SK-N-SH (cell line): ENCODE data around the gene UMOD.

Experiments
- CTCF ChIP-seq: fragments of 200-600 bp; sonication (generic); IDR thresholded peaks from 2 replicates; pipeline ENCODE4 v1.6.1; 2017; ENCODE audit warnings: antibody characterized with exemption, mild to moderate bottlenecking, moderate library complexity
- ELF1 ChIP-seq: IDR thresholded peaks from 2 replicates; pipeline ENCODE4 v1.4.0; 2012
- EP300 ChIP-seq, 2 experiments: IDR thresholded peaks; 2 replicates each; pipeline versions ENCODE4 v1.4.0 to v1.6.1; 2012; ENCODE audit warnings: borderline replicate concordance in 1 of 2, low read depth in 1 of 2, low read length in 1 of 2
- EZH2phosphoT487 ChIP-seq: fragments of 200-600 bp; sonication (generic); IDR thresholded peaks from 2 replicates; pipeline ENCODE4 v1.6.1; 2017; ENCODE audit warnings: low read depth, mixed run types, mild to moderate bottlenecking, antibody characterized with exemption, moderate library complexity, borderline replicate concordance
- GATA2 ChIP-seq: sonication (generic); formaldehyde crosslinking; IDR thresholded peaks from 2 replicates; pipeline ENCODE4 v1.5.0; 2020; ENCODE audit warnings: mild to moderate bottlenecking, missing genetic modification reagents
- JUND ChIP-seq: IDR thresholded peaks from 2 replicates; pipeline ENCODE4 v1.4.0; 2012
- POLR2AphosphoS5 ChIP-seq: IDR thresholded peaks from 2 replicates; pipeline ENCODE4 v1.6.1; 2012; ENCODE audit warnings: low read depth, low read length
- RAD21 ChIP-seq: IDR thresholded peaks from 2 replicates; pipeline ENCODE4 v1.6.1; 2012; ENCODE audit warnings: mild to moderate bottlenecking, low read length
- SIN3A ChIP-seq: IDR thresholded peaks from 2 replicates; pipeline ENCODE4 v1.6.1; 2012; ENCODE audit warnings: low read depth, mild to moderate bottlenecking, low read length, moderate library complexity, borderline replicate concordance
- SMC3 ChIP-seq: IDR thresholded peaks from 2 replicates; pipeline ENCODE4 v1.6.1; 2012; ENCODE audit warnings: low read depth, low read length, improper control_type of control experiment
- YY1 ChIP-seq: IDR thresholded peaks from 2 replicates; pipeline ENCODE4 v1.4.0; 2012; ENCODE audit warnings: low read depth, mild to moderate bottlenecking
- TF ChIP-seq, protein P1 (sequence below): fragments of 150-350 bp; IDR thresholded peaks from 2 replicates; pipeline ENCODE4 v1.6.1; 2017; ENCODE audit warnings: antibody characterized with exemption, low read length, low read depth, borderline replicate concordance

DNA sequence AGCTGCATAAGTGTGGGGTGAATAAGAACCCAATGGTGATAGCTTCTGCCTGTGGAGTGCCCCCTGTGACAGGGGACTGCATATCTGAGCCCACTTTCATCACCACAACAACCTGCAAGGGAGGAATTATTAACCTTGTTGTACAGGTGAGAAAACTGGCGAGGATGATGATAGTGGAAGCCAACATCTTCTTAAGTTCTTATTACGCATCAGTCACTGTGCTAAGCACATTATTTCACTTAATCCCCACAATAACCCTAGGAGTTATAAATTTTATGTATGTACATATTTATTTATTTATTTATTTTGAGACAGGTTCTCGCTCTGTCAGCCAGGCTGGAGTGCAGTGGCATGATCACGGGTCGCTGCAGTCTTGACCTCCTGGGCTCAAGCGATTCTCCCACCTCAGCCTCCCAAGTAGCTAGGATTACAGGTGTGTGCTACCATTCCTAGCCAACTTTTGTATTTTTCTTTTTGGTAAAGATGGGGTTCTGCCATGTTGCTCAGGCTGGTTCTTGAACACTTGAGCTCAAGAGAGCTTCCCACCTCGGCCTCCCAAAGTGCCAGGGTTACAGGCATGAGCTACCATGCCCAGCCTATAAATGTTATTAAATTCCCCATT, 44.4 kb upstream of the UMOD start:
- TF ChIP-seq POLR2AphosphoS5 (no peak), EP300 (IDR thresholded peaks at IDR 0.05; ENCODE audit: borderline replicate concordance in 1 of 2, low read depth in 1 of 2, low read length in 1 of 2) (no peak), CTCF (no peak), SIN3A (no peak), EZH2phosphoT487 (no peak), GATA2 (CRISPR knock-in tag) (no peak), ELF1 (no peak), SMC3 (no peak), JUND (no peak), YY1 (no peak), RAD21 (no peak)
- TF ChIP-seq, protein P1, sequence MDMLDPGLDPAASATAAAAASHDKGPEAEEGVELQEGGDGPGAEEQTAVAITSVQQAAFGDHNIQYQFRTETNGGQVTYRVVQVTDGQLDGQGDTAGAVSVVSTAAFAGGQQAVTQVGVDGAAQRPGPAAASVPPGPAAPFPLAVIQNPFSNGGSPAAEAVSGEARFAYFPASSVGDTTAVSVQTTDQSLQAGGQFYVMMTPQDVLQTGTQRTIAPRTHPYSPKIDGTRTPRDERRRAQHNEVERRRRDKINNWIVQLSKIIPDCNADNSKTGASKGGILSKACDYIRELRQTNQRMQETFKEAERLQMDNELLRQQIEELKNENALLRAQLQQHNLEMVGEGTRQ: no peak
